ENCODE data around the gene KRTAP6-1. TPM values are rescaled to one million over a fixed set of nuclear protein-coding genes. Genes with fewer than 3 reads are reported as not detected.

The KRTAP6-1 gene, protein sequence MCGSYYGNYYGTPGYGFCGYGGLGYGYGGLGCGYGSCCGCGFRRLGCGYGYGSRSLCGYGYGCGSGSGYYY
- total RNA-seq (not detected), polyA plus RNA-seq (ENCODE audit: insufficient read length in 2 of 2) (not detected)
- long read RNA-seq, donor 1: 0 reads
- long read RNA-seq, donor 2: 0 reads
- long read RNA-seq, donor 3: 0 reads
- long read RNA-seq, donor 4: 0 reads

DNA sequence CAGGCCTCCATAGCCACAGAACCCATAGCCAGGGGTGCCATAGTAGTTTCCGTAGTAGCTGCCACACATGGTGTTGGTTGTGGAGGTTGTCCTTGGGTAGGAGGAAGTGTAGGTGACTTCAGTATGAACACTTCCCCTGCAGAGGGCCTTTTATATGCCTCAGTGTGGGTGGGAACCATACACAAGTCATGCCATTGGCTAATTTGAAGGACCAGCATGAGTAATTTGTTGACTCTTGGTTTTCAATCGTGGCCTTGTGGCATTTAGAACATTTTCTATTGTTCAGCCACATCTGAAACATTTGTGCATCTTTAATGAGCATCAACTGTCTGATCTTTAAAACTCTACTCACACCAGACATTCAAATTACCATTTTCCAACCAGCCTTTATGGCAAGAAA, at the start of gene KRTAP6-1:
KRTAP6-1 (minus strand) TSS at position 95 of the 400 bp plus-strand sequence; CDS start at position 69, 26 bp downstream.
- Histone ChIP-seq H3K27ac (ENCODE audit: low read depth, low read length) (no peak within 1 kb of the TSS), H3K9me3 (ENCODE audit: control insufficient read depth, insufficient read depth, low read length) (no peaks in the 10 kb centered on the region), H3K36me3 (ENCODE audit: control insufficient read depth, insufficient read depth, low read length) (no peaks in the 10 kb centered on the region), H3K27me3 (ENCODE audit: control insufficient read depth, insufficient read depth, low read length) (no peaks in the 10 kb centered on the region), H3K4me1 (ENCODE audit: control insufficient read depth, insufficient read depth, low read length) (no peaks in the 10 kb centered on the region), H3K4me3 (ENCODE audit: low read depth, low read length) (no peak within 1 kb of the TSS)
- 90% methylated on average over 2 of the region's 2 CpGs for whole genome bisulfite sequencing (ENCODE audit: insufficient coverage)
- no peak for DNase-seq (ENCODE audit: low read depth in 4 of 6, low spot score in 6 of 6)

DNA sequence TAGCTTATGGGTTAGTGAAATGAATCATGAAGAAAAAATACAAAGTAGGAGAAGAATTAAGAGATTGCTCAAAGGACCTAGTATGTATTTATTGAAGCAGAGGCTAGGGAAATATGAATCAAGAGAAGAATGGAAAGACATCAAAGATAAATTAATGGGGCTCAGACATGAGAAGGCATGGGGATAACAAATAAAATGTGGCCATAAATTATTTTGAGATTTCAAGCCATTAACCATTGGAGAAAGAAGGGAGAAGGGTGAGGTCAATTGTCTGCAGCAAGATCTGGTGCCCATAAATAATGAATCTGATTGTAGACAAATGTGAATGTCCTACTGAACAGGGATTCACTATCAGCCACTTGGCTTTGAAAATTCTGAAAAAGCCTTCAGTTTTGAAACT, 39.2 kb upstream of the KRTAP6-1 start:
- no peak overlapping the region for H3K4me3 ChIP-seq (ENCODE audit: low read depth, low read length)
- no peaks in the 10 kb centered on the region for H3K27me3 ChIP-seq (ENCODE audit: control insufficient read depth, insufficient read depth, low read length)
- H3K4me1 ChIP-seq (ENCODE audit: control insufficient read depth, insufficient read depth, low read length): no peaks in the 10 kb centered on the region
- H3K9me3 ChIP-seq (ENCODE audit: control insufficient read depth, insufficient read depth, low read length): no peaks in the 10 kb centered on the region
- H3K27ac ChIP-seq (ENCODE audit: low read depth, low read length): no peak overlapping the region
- no peak for DNase-seq (ENCODE audit: low read depth in 4 of 6, low spot score in 6 of 6)
- H3K36me3 ChIP-seq (ENCODE audit: control insufficient read depth, insufficient read depth, low read length): no peaks in the 10 kb centered on the region

DNA sequence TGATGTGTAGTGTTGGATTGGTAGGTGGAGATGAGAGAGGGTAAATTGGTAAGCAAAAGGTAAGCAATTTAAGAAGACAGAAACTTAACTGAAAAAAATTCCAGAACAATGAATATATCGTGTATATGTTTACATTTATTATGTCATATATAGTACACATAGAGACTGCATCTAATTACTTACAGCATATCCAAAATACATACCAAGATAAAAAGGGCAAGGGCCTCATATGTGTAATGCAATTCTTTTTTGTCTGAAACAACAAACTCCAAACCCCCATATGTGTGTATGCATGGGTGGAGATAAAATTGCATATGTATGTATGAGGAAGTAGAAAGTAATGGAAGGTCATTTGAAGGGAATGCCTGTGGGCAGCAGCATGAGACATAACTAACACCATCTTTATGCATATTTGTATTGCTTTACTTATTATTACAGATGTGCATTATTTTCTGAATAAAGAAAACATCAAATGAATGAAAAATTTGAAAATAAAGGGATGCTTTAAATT, 33.2 kb upstream of the KRTAP6-1 start:
- H3K4me3 ChIP-seq (ENCODE audit: low read depth, low read length): no peak overlapping the region
- H3K27me3 ChIP-seq (ENCODE audit: control insufficient read depth, insufficient read depth, low read length): no peaks in the 10 kb centered on the region
- H3K9me3 ChIP-seq (ENCODE audit: control insufficient read depth, insufficient read depth, low read length): no peaks in the 10 kb centered on the region
- WGBS (ENCODE audit: insufficient coverage): no CpG with 5 or more reads among the region's 1 CpG
- DNase-seq (ENCODE audit: low read depth in 4 of 6, low spot score in 6 of 6): no peak
- no peaks in the 10 kb centered on the region for H3K36me3 ChIP-seq (ENCODE audit: control insufficient read depth, insufficient read depth, low read length)
- no peaks in the 10 kb centered on the region for H3K4me1 ChIP-seq (ENCODE audit: control insufficient read depth, insufficient read depth, low read length)
- H3K27ac ChIP-seq (ENCODE audit: low read depth, low read length): no peak overlapping the region

DNA sequence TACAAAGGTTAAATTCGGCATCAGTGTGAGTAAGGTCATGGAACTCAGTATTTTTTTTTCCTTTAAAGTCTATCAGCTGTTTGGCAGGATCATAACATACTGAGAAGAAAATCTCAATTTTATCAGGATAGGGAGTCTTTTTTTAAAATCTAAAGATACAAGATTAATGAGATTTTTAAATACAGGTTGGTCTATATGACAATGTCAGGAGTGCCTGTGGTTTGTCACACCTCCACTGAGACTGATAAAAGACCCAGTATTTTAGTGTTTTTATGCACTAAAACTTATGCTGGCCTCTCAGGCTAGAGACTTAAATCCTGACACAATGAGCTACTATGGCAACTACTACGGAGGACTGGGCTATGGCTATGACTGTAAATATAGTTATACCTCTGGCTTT, 28.8 kb upstream of the KRTAP6-1 start, which contains the start of gene KRTAP20-3:
KRTAP20-3 (plus strand) TSS at position 301 of the 400 bp plus-strand sequence.
- H3K36me3 ChIP-seq (ENCODE audit: control insufficient read depth, insufficient read depth, low read length): no peaks in the 10 kb centered on the region
- no peak within 1 kb of the TSS for H3K4me3 ChIP-seq (ENCODE audit: low read depth, low read length)
- no peak for DNase-seq (ENCODE audit: low read depth in 4 of 6, low spot score in 6 of 6)
- H3K27ac ChIP-seq (ENCODE audit: low read depth, low read length): no peak within 1 kb of the TSS
- no peaks in the 10 kb centered on the region for H3K9me3 ChIP-seq (ENCODE audit: control insufficient read depth, insufficient read depth, low read length)
- H3K4me1 ChIP-seq (ENCODE audit: control insufficient read depth, insufficient read depth, low read length): no peaks in the 10 kb centered on the region
- no CpG with 5 or more reads among the region's 2 CpGs for WGBS (ENCODE audit: insufficient coverage)
- H3K27me3 ChIP-seq (ENCODE audit: control insufficient read depth, insufficient read depth, low read length): no peaks in the 10 kb centered on the region

DNA sequence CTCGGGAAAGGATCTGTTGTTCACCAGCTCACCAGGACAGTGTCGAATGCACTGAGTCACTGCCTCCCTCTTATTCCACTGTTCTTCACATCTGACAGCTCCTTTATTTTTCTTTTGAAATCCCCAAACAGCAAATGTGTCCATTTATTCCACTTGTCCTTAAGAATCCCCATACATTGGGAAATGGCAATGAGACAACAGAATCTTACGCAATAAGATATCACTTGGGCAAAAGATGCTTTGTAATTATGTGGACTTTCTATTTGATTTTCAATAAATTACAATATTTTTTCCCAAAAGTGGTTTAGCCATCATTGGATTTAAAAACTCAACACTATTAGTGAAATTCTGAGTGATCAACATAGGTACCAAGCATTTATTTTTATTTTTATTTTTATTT, 25.0 kb upstream of the KRTAP6-1 start:
- no CpG with 5 or more reads among the region's 3 CpGs for WGBS (ENCODE audit: insufficient coverage)
- Histone ChIP-seq H3K4me3 (ENCODE audit: low read depth, low read length) (no peak overlapping the region), H3K27ac (ENCODE audit: low read depth, low read length) (no peak overlapping the region), H3K36me3 (ENCODE audit: control insufficient read depth, insufficient read depth, low read length) (no peaks in the 10 kb centered on the region), H3K4me1 (ENCODE audit: control insufficient read depth, insufficient read depth, low read length) (no peaks in the 10 kb centered on the region), H3K27me3 (ENCODE audit: control insufficient read depth, insufficient read depth, low read length) (no peaks in the 10 kb centered on the region), H3K9me3 (ENCODE audit: control insufficient read depth, insufficient read depth, low read length) (no peaks in the 10 kb centered on the region)
- DNase-seq (ENCODE audit: low read depth in 4 of 6, low spot score in 6 of 6): no peak

DNA sequence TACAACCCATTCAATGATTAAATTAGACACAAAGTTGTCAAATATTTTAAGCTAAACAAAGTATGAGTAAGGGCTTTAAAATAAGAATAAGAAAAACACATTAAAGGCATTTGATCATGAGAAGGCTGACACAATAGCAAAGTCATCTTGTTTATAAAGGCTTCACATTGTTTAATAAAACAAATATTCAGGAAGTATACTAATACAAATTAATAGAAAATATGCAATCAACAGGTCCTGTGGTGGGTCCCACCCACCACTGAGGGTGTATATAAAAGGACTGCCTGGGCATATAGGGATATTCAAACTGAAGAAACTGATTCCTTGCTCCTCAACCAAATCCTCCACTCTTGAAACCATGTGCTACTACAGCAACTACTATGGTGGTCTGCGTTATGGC, 21.2 kb upstream of the KRTAP6-1 start, which contains the start of gene KRTAP20-2:
KRTAP20-2 (plus strand) TSS at position 301 of the 400 bp plus-strand sequence; CDS start at position 359, 58 bp downstream.
- WGBS (ENCODE audit: insufficient coverage): no CpG with 5 or more reads among the region's 1 CpG
- no peaks in the 10 kb centered on the region for H3K9me3 ChIP-seq (ENCODE audit: control insufficient read depth, insufficient read depth, low read length)
- DNase-seq (ENCODE audit: low read depth in 4 of 6, low spot score in 6 of 6): no peak
- H3K27ac ChIP-seq (ENCODE audit: low read depth, low read length): no peak within 1 kb of the TSS
- no peaks in the 10 kb centered on the region for H3K36me3 ChIP-seq (ENCODE audit: control insufficient read depth, insufficient read depth, low read length)
- H3K27me3 ChIP-seq (ENCODE audit: control insufficient read depth, insufficient read depth, low read length): no peaks in the 10 kb centered on the region
- no peak within 1 kb of the TSS for H3K4me3 ChIP-seq (ENCODE audit: low read depth, low read length)
- H3K4me1 ChIP-seq (ENCODE audit: control insufficient read depth, insufficient read depth, low read length): no peaks in the 10 kb centered on the region

DNA sequence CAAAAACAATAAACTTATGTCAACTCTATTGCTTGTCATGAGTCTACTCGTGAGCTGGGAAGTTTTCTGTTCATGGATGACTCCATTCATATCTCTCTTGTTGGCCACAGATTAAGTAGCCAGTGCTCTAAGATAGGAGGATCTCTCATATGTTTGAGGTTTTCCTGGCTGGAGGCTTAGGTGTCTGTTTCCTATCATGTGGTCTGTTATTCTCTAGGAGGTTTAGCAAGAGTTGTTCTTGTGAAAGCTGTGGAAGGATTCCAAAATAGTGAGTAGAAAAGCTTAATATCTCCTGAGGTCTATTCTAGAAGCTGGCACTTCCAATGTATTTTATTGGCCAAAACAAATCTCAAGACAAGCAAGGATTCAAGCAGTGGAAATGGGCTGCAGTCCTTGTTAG, 15.5 kb upstream of the KRTAP6-1 start:
- H3K4me1 ChIP-seq (ENCODE audit: control insufficient read depth, insufficient read depth, low read length): no peaks in the 10 kb centered on the region
- H3K4me3 ChIP-seq (ENCODE audit: low read depth, low read length): no peak overlapping the region
- H3K27ac ChIP-seq (ENCODE audit: low read depth, low read length): no peak overlapping the region
- no peak for DNase-seq (ENCODE audit: low read depth in 4 of 6, low spot score in 6 of 6)
- 78% methylated on average over 1 of the region's 1 CpG for WGBS (ENCODE audit: insufficient coverage)
- H3K36me3 ChIP-seq (ENCODE audit: control insufficient read depth, insufficient read depth, low read length): no peaks in the 10 kb centered on the region
- H3K9me3 ChIP-seq (ENCODE audit: control insufficient read depth, insufficient read depth, low read length): no peaks in the 10 kb centered on the region
- no peaks in the 10 kb centered on the region for H3K27me3 ChIP-seq (ENCODE audit: control insufficient read depth, insufficient read depth, low read length)

DNA sequence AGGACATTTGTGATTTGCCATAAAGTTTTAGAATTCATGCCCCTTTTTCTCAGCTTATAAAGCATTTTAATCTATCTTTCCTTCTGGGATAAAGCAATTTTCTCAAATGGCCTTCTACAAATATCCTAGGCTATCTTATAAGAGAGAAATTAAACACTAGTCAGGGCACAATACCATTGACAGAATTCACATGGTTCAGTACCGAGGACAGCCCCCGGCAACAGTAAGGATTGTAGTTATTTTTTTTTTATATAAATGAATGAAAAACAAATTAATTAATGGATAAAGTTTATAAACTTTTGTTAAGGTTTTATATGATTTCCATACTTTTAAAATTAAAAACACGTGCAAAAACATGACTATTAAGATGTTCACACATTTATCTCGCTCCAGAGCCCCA, 14.4 kb upstream of the KRTAP6-1 start:
- Histone ChIP-seq H3K9me3 (ENCODE audit: control insufficient read depth, insufficient read depth, low read length) (no peaks in the 10 kb centered on the region), H3K4me3 (ENCODE audit: low read depth, low read length) (no peak overlapping the region), H3K27ac (ENCODE audit: low read depth, low read length) (no peak overlapping the region), H3K27me3 (ENCODE audit: control insufficient read depth, insufficient read depth, low read length) (no peaks in the 10 kb centered on the region), H3K36me3 (ENCODE audit: control insufficient read depth, insufficient read depth, low read length) (no peaks in the 10 kb centered on the region), H3K4me1 (ENCODE audit: control insufficient read depth, insufficient read depth, low read length) (no peaks in the 10 kb centered on the region)
- WGBS (ENCODE audit: insufficient coverage): no CpG with 5 or more reads among the region's 4 CpGs
- DNase-seq (ENCODE audit: low read depth in 4 of 6, low spot score in 6 of 6): no peak

DNA sequence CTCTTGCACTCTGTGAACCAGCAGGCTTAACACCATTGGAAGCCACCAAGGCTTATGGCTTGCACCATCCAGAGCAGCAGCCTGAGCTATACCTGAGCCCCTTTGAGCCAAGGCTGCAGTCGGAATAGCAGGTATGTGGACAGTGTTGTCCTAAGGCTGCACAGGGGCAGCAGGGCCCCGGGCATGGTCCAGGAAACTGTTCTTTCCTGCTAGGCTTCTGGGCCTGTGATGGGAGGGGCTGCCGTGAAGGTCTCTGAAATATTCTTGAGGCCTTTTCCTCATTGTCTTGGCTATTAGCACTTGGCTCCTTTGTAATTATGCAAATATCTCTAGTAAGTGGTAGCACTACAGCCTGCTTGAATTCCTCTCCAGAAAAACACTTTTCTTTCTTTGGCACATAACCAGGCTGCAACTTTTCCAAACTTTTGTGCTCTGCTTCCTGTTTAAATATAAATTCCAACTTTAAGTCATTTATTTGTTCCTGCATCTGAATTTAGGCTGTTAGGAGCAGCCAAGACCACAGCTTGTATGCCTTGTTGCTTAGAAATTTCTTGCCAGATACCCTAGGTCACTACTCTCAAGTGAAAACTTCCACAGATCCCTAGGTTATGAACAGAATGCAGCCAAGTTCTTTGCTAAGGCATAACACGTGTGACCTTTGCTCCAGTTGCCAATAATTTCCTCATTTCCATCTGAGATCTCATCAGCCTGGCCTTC, 11.9 kb upstream of the KRTAP6-1 start:
- Histone ChIP-seq H3K27ac (ENCODE audit: low read depth, low read length) (no peak overlapping the region), H3K4me1 (ENCODE audit: control insufficient read depth, insufficient read depth, low read length) (no peaks in the 10 kb centered on the region), H3K9me3 (ENCODE audit: control insufficient read depth, insufficient read depth, low read length) (no peaks in the 10 kb centered on the region), H3K4me3 (ENCODE audit: low read depth, low read length) (no peak overlapping the region), H3K36me3 (ENCODE audit: control insufficient read depth, insufficient read depth, low read length) (no peaks in the 10 kb centered on the region), H3K27me3 (ENCODE audit: control insufficient read depth, insufficient read depth, low read length) (no peaks in the 10 kb centered on the region)
- DNase-seq (ENCODE audit: low read depth in 4 of 6, low spot score in 6 of 6): no peak
- WGBS (ENCODE audit: insufficient coverage): 77% methylated on average over 2 of the region's 4 CpGs

DNA sequence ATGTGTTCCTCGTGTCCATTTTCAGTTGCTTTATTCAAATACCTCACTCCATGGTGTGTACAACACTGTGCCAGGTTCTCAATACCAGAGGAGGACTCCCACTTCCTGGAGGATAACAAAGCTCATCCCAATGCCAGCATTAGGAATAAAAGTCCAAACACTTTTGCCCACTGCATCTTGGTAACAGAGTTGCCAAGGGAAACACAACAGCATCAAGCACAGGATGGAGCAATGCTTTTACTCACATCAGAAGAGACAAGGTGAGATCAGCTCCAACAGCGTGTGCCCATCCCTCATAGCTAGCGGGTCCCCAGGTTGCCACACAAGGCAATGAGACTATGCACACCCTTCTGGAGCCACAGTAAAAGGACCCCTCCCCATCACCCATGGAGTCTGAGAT, 9.6 kb upstream of the KRTAP6-1 start:
- H3K27ac ChIP-seq (ENCODE audit: low read depth, low read length): no peak overlapping the region
- no peaks in the 10 kb centered on the region for H3K9me3 ChIP-seq (ENCODE audit: control insufficient read depth, insufficient read depth, low read length)
- H3K4me1 ChIP-seq (ENCODE audit: control insufficient read depth, insufficient read depth, low read length): no peaks in the 10 kb centered on the region
- DNase-seq (ENCODE audit: low read depth in 4 of 6, low spot score in 6 of 6): no peak
- WGBS (ENCODE audit: insufficient coverage): 91% methylated on average over 3 of the region's 3 CpGs
- no peaks in the 10 kb centered on the region for H3K36me3 ChIP-seq (ENCODE audit: control insufficient read depth, insufficient read depth, low read length)
- H3K27me3 ChIP-seq (ENCODE audit: control insufficient read depth, insufficient read depth, low read length): no peaks in the 10 kb centered on the region
- no peak overlapping the region for H3K4me3 ChIP-seq (ENCODE audit: low read depth, low read length)

Measured in spinal cord (tissue), 10 donors.